HepG2 (cell line): Measurements from ENCODE around the gene ZIC2. TPM values are rescaled to one million over a fixed set of nuclear protein-coding genes. Genes with fewer than 3 reads are reported as not detected.
A peak's percentile ranks its signal among the peaks of the same experiment; 100 is the strongest.

ENCODE experiments used
- ATAC-seq: fragments of 200-7000 bp; cut with Tn5 transposase; 3 replicates; pipeline ENCODE4 v1.9.1; 2020; ENCODE audit warnings: mild to moderate bottlenecking, moderate library complexity
- BruUV-seq: library from RNA; stranded (reverse); fragments of 400-500 nt; replicated peaks from 2 replicates; lab custom pipeline; 2021; lab: Mats Ljungman, UMichigan
- CTCF ChIA-PET: fragments of 300-600 bp; formaldehyde crosslinking; extraction: SDS; loops from one replicate; lab custom pipeline; 2021; ENCODE audit warnings: low total read pairs, inconsistent platforms, low intra/inter-chr PET ratio; lab: Yijun Ruan, JAX
- POLR2A ChIA-PET: fragments of 350-600 bp; sonication (Branson Sonifier 250); formaldehyde crosslinking; loops from one replicate; lab custom pipeline; 2020; ENCODE audit warnings: antibody characterized with exemption, inconsistent platforms; lab: Yijun Ruan, JAX
- DNase-seq: peaks from one replicate; pipeline ENCODE4 v3.0.0-alpha.2; 2015; ENCODE audit warnings: low spot score
- FAIRE-seq: peaks from 3 replicates; lab custom pipeline; 2011; peaks lifted over from hg19 to GRCh38; lab: Jason Lieb, UNC
- H2AFZ ChIP-seq: one replicate; pipeline ENCODE4 v1.6.1; 2011; ENCODE audit warnings: low read length, inconsistent platforms
- H3K27ac ChIP-seq: fragments of 300-600 bp; 3 replicates; pipeline ENCODE4 v1.8.0; 2011; ENCODE audit warnings: mixed run types, mild to moderate bottlenecking, mixed read lengths, low read length, inconsistent platforms; ENCODE audit not compliant: insufficient read depth; ENCODE audit errors: extremely low read length
- H3K27me3 ChIP-seq, 2 experiments: fragments of 200-600 bp in 1 of 2; 2 replicates in 1 of 2; 3 replicates in 1 of 2; pipeline versions ENCODE4 v1.6.0 to v1.8.0; 2011; ENCODE audit warnings: low read length in 2 of 2, mild to moderate bottlenecking in 2 of 2, moderate library complexity in 2 of 2, inconsistent platforms in 1 of 2; ENCODE audit not compliant: insufficient read depth in 2 of 2, control insufficient read depth in 1 of 2
- H3K36me3 ChIP-seq, 2 experiments: fragments of 200-600 bp in 1 of 2; replicated peaks in 1 of 2; 2 replicates in 1 of 2; 3 replicates in 1 of 2; pipeline versions ENCODE4 v1.5.1 to v1.8.0; 2011; ENCODE audit warnings: low read length in 2 of 2, inconsistent platforms in 1 of 2; ENCODE audit not compliant: insufficient read depth in 2 of 2, control insufficient read depth in 1 of 2
- H3K4me1 ChIP-seq: 2 replicates; pipeline ENCODE4 v1.5.1; 2012; ENCODE audit warnings: low read length, inconsistent platforms; ENCODE audit not compliant: insufficient read depth
- H3K4me2 ChIP-seq: 2 replicates; pipeline ENCODE4 v1.6.0; 2011; ENCODE audit warnings: low read depth, low read length, inconsistent platforms
- H3K4me3 ChIP-seq, 3 experiments: fragments of 200-600 bp in 1 of 3; sonication (generic), shearing (Covaris generic) in 1 of 3; replicated peaks in 1 of 3; 2 replicates each; pipeline ENCODE4 v1.5.1; 2011 to 2016; ENCODE audit warnings: low read length in 3 of 3, inconsistent platforms in 2 of 3, low read depth in 2 of 3, mild to moderate bottlenecking in 2 of 3, control low read depth in 1 of 3, mixed read lengths in 1 of 3; ENCODE audit not compliant: insufficient read depth in 1 of 3
- H3K79me2 ChIP-seq: one replicate; pipeline ENCODE4 v1.6.1; 2011; ENCODE audit warnings: low read length, inconsistent platforms; ENCODE audit not compliant: insufficient read depth
- H3K9ac ChIP-seq: 2 replicates; pipeline ENCODE4 v1.6.0; 2011; ENCODE audit warnings: mild to moderate bottlenecking, low read depth, low read length, inconsistent platforms; ENCODE audit not compliant: insufficient read depth
- H3K9me3 ChIP-seq: 2 replicates; pipeline ENCODE4 v1.5.1; 2012; ENCODE audit warnings: mild to moderate bottlenecking, low read length
- H4K20me1 ChIP-seq: 2 replicates; pipeline ENCODE4 v1.6.0; 2011; ENCODE audit warnings: inconsistent platforms, mild to moderate bottlenecking, low read length, moderate library complexity; ENCODE audit not compliant: insufficient read depth
- ATRX ChIP-seq: sonication (generic); formaldehyde crosslinking; IDR thresholded peaks from 2 replicates; pipeline ENCODE4 v1.4.0; 2020; ENCODE audit warnings: missing genetic modification reagents, borderline replicate concordance
- BRCA1 ChIP-seq: sonication (generic); formaldehyde crosslinking; IDR thresholded peaks from 2 replicates; pipeline ENCODE4 v1.4.0; 2020; ENCODE audit warnings: missing genetic modification reagents
- CBX2 ChIP-seq, 2 experiments: fragments of 200-600 bp in 1 of 2; sonication (generic); formaldehyde crosslinking in 1 of 2; IDR thresholded peaks; 2 replicates each; pipeline versions ENCODE4 v1.7.0 to v1.8.1; 2018 to 2022; ENCODE audit warnings: low read depth in 2 of 2, low read length in 1 of 2, mild to moderate bottlenecking in 1 of 2, missing genetic modification reagents in 1 of 2
- CHD2 ChIP-seq: IDR thresholded peaks from 2 replicates; pipeline ENCODE4 v1.6.1; 2011; ENCODE audit warnings: low read depth, low read length, improper control_type of control experiment
- CSRNP1 ChIP-seq: sonication (generic); formaldehyde crosslinking; IDR thresholded peaks from 2 replicates; pipeline ENCODE4 v1.8.1; 2023; ENCODE audit warnings: mild to moderate bottlenecking, missing genetic modification reagents
- EZH2 ChIP-seq: conservative IDR thresholded peaks from 2 replicates; pipeline ENCODE4 v1.6.1; 2012; ENCODE audit warnings: mild to moderate bottlenecking, low read depth, low read length, moderate library complexity
- HMG20A ChIP-seq: IDR thresholded peaks from 2 replicates; pipeline ENCODE4 v1.6.1; 2016; ENCODE audit warnings: borderline replicate concordance
- MAF1 ChIP-seq: sonication (generic); formaldehyde crosslinking; IDR thresholded peaks from 2 replicates; pipeline ENCODE4 v1.5.0; 2020; ENCODE audit warnings: missing genetic modification reagents, borderline replicate concordance
- MTA1 ChIP-seq: sonication (generic); formaldehyde crosslinking; IDR thresholded peaks from 2 replicates; pipeline ENCODE4 v1.4.0; 2020; ENCODE audit warnings: missing genetic modification reagents, mild to moderate bottlenecking, borderline replicate concordance
- MXD1 ChIP-seq: sonication (generic); formaldehyde crosslinking; IDR thresholded peaks from 2 replicates; pipeline ENCODE4 v1.4.0; 2020; ENCODE audit warnings: mild to moderate bottlenecking, missing genetic modification reagents
- NCOA5 ChIP-seq: sonication (generic); formaldehyde crosslinking; IDR thresholded peaks from 2 replicates; pipeline ENCODE4 v1.4.0; 2020; ENCODE audit warnings: missing genetic modification reagents
- SNAPC2 ChIP-seq: sonication (generic); formaldehyde crosslinking; IDR thresholded peaks from 2 replicates; pipeline ENCODE4 v1.8.1; 2022; ENCODE audit warnings: mild to moderate bottlenecking, missing genetic modification reagents
- SP4 ChIP-seq: sonication (generic); formaldehyde crosslinking; IDR thresholded peaks from 2 replicates; pipeline ENCODE4 v1.8.1; 2023; ENCODE audit warnings: mild to moderate bottlenecking, missing genetic modification reagents
- ZNF564 ChIP-seq: sonication (generic); formaldehyde crosslinking; IDR thresholded peaks from 2 replicates; pipeline ENCODE4 v1.8.1; 2023; ENCODE audit warnings: mild to moderate bottlenecking, missing genetic modification reagents
- ZNF629 ChIP-seq: sonication (generic); formaldehyde crosslinking; conservative IDR thresholded peaks from 2 replicates; pipeline ENCODE4 v1.5.0; 2020; ENCODE audit warnings: missing genetic modification reagents
- ZNF800 ChIP-seq: sonication (generic); formaldehyde crosslinking; IDR thresholded peaks from 2 replicates; pipeline ENCODE4 v1.4.0; 2020; ENCODE audit warnings: missing genetic modification reagents
- ZNF816 ChIP-seq: sonication (generic); formaldehyde crosslinking; IDR thresholded peaks from 2 replicates; pipeline ENCODE4 v1.8.0; 2022; ENCODE audit warnings: missing genetic modification reagents, mild to moderate bottlenecking, borderline replicate concordance
- WGBS: methylation state at CpG from one replicate; pipeline ENCODE4 v1.1.6; 2017; ENCODE audit warnings: low lambda C conversion rate; 5-methylcytosine and 5-hydroxymethylcytosine counted together
- in situ Hi-C: cut with HindIII; loops from 2 replicates; pipeline ENCODE4 v1.10.0; 2017; ENCODE audit warnings: low pct_unique_long_range_greater_than_20kb; ENCODE audit not compliant: extremely low pct_ligation_motif_present
- intact Hi-C: fragments of 100-400 bp; cut with micrococcal nuclease; formaldehyde crosslinking; loops from one replicate; pipeline ENCODE4 v1.10.0; 2022; ENCODE audit not compliant: unreplicated experiment
- polyA plus RNA-seq, 8 experiments: library from polyadenylated mRNA; depleted of rRNA in 3 of 8; stranded (reverse) in 7 of 8; unstranded in 1 of 8; fragments of >200 nt; fragmentation: Illumina TruSeq in 4 of 8; extraction: Trizol in 4 of 8; gene quantifications; 2 replicates each; pipeline versions ENCODE4 v1.2.1 to v1.2.3, GENCODE V29; 2011 to 2016; ENCODE audit warnings: low read depth in 4 of 8, missing spikeins in 1 of 8, mixed read lengths in 1 of 8; ENCODE audit not compliant: insufficient read depth in 1 of 8
- total RNA-seq, 5 experiments: library from RNA; depleted of rRNA; stranded (reverse); fragments of >200 nt; fragmentation: Illumina TruSeq; extraction: Trizol; gene quantifications; 2 replicates each; pipeline ENCODE4 v1.2.3, GENCODE V29; 2016; ENCODE audit warnings: low read depth in 1 of 5

ZIC2 gene
- total and polyA plus RNA-seq, 2 of the 13 experiments (the other 11 are each of a cell fraction or from before 2014, with no cell fraction given) = 0.13 TPM; not detected in 1

GRCh38 chr13:99979453-99980200 is 2.0 kb upstream of the ZIC2 start:
- no peak for DNase-seq
- POLR2A ChIA-PET = no interaction called here
- TF ChIP-seq ZNF800 (peak; percentile 65), SP4 (CRISPR knock-in tag) (no peak), MTA1 (CRISPR knock-in tag) (no peak), ZNF629 (no peak), CBX2 (IDR thresholded peaks at IDR 0.05; ENCODE audit: low read depth, low read length) (no peak), CBX2 (CRISPR knock-in tag; IDR thresholded peaks at IDR 0.05; ENCODE audit: low read depth) (0 out of 2 replicates have a peak, but pooled peaks have one; percentile 18), EZH2 (peak; percentile 44; the same call in 1 of the 2 replicates), BRCA1 (CRISPR knock-in tag) (no peak), MAF1 (CRISPR knock-in tag) (0 out of 2 replicates have a peak, but pooled peaks have one; percentile 14), CSRNP1 (0 out of 2 replicates have a peak, but pooled peaks have one; percentile 42), MXD1 (CRISPR knock-in tag) (0 out of 2 replicates have a peak, but pooled peaks have one; percentile 13), SNAPC2 (CRISPR knock-in tag) (no peak), HMG20A (CRISPR knock-in tag) (no peak), NCOA5 (no peak), CHD2 (peak; percentile 44; the same call in 1 of the 2 replicates), ZNF564 (CRISPR knock-in tag) (no peak), ATRX (CRISPR knock-in tag) (no peak), ZNF816 (CRISPR knock-in tag) (0 out of 2 replicates have a peak, but pooled peaks have one; percentile 22)

More at GRCh38 chr13:99979453-99980200, 2.0 kb upstream of the ZIC2 start:
- H3K9ac ChIP-seq = no peak overlapping the region
- no peaks in the 10 kb centered on the region for H4K20me1 ChIP-seq
- ATAC-seq (peak; percentile 11), FAIRE-seq (no peak)
- H3K79me2 ChIP-seq = no peaks in the 10 kb centered on the region
- CTCF ChIA-PET = no interaction called here
- H3K36me3 ChIP-seq = no peaks in the 10 kb centered on the region
- in situ Hi-C loops = loop anchor here (10.0 kb wide), 1 partner anchor 255 kb away; no protein-coding TSS in a partner anchor
- H3K9me3 ChIP-seq = no peaks in the 10 kb centered on the region
- WGBS = 1% methylated on average over 30 of the region's 59 CpGs
- H3K27me3 ChIP-seq = peaks cover 9 to 79% of the 10 kb centered on the region in 2 experiments; a peak in 4 of 5 replicates
- H3K27ac ChIP-seq = no peak overlapping the region
- no peak overlapping the region for H2AFZ ChIP-seq
- H3K4me1 ChIP-seq = peaks cover 38% of the 10 kb centered on the region
- peak overlapping the region; percentile 66 for H3K4me2 ChIP-seq
- no TSS peak for BruUV-seq
- intact Hi-C loops = loop anchor here (10.0 kb wide), 2 partner anchors 255 to 535 kb away; no protein-coding TSS in a partner anchor
- peak overlapping the region; percentile 37 to 73 (median 45); a peak in 5 of 6 replicates for H3K4me3 ChIP-seq
